ENCODE results near the gene RBP4. TPM values are rescaled to one million over a fixed set of nuclear protein-coding genes. Genes with fewer than 3 reads are reported as not detected.
A peak's percentile ranks its signal among the peaks of the same experiment; 100 is the strongest.

RBP4 gene
- polyA plus RNA-seq, 2 of the 4 experiments (the other 2 are of a cell fraction) = 6.0 to 8.2 TPM

GRCh38 chr10:93579089-93579488 lies 21.9 kb downstream of the RBP4 start (continued):
- TF ChIP-seq JUN (IDR thresholded peaks at IDR 0.05) (0 out of 5 replicates have a peak, but pooled peaks of 1 of the 2 experiments have one; percentile 18), RAD21 (conservative IDR thresholded peaks at IDR 0.05 in 1 of 2, IDR thresholded peaks at IDR 0.05 in 1 of 2) (no peak), PHF8 (IDR thresholded peaks at IDR 0.05; ENCODE audit: borderline replicate concordance, low read depth) (no peak), KDM1A (IDR thresholded peaks at IDR 0.05; ENCODE audit: low read depth) (0 out of 2 replicates have a peak, but pooled peaks have one; percentile 20), RCOR1 (IDR thresholded peaks at IDR 0.05; ENCODE audit: low read depth, low read length) (no peak), BHLHE40 (IDR thresholded peaks at IDR 0.05; ENCODE audit: low read depth, low read length) (no peak), ELK1 (IDR thresholded peaks at IDR 0.05; ENCODE audit: low read depth, low read length) (no peak), ZNF302 (CRISPR knock-in tag; IDR thresholded peaks at IDR 0.05) (no peak), HMGXB4 (CRISPR knock-in tag; IDR thresholded peaks at IDR 0.05; ENCODE audit: borderline replicate concordance) (no peak), SMC3 (IDR thresholded peaks at IDR 0.05) (no peak), RFX5 (IDR thresholded peaks at IDR 0.05) (no peak), CBX8 (IDR thresholded peaks at IDR 0.05) (no peak), POLR2A (IDR thresholded peaks at IDR 0.05; ENCODE audit: low read length) (no peak), FOSL2 (IDR thresholded peaks at IDR 0.05) (peak; percentile 49; the same call in 1 of the 2 replicates), FOSL2 (CRISPR knock-in tag; IDR thresholded peaks at IDR 0.05) (peak; percentile 22; the same call in 1 of the 2 replicates), HDAC2 (IDR thresholded peaks at IDR 0.05) (no peak), MAX (IDR thresholded peaks at IDR 0.05) (peak; percentile 42; the same call in 1 of the 2 replicates), ZC3H11A (IDR thresholded peaks at IDR 0.05) (no peak)

- no peak for FAIRE-seq
- no peak for TF ChIP-seq CHD2 (IDR thresholded peaks at IDR 0.05; ENCODE audit: low read length, partially characterized antibody)
- TF ChIP-seq CBX2 (IDR thresholded peaks at IDR 0.05; ENCODE audit: borderline replicate concordance, low read depth) = no peak
- no peak for TF ChIP-seq GATA3 (IDR thresholded peaks at IDR 0.05; ENCODE audit: borderline replicate concordance)
- TF ChIP-seq USF2 (IDR thresholded peaks at IDR 0.05) = no peak
- TF ChIP-seq EHMT2 (IDR thresholded peaks at IDR 0.05; ENCODE audit: low read depth) = no peak
- TF ChIP-seq BCL3 (IDR thresholded peaks at IDR 0.05) = no peak
- TF ChIP-seq TFCP2L1 (CRISPR knock-in tag; IDR thresholded peaks at IDR 0.05) = no peak
- no peak for DNase-seq (ENCODE audit: low read depth in 1 of 2, low spot score in 1 of 2)
- peaks cover 22% of the 10 kb centered on the region for H3K4me1 ChIP-seq
- 87% methylated on average over 3 of the region's 3 CpGs for WGBS (ENCODE audit: missing lambda C conversion rate)
- H3K9me3 ChIP-seq = peaks cover 7% of the 10 kb centered on the region; the same call in 1 of the 3 replicates
- H3K27ac ChIP-seq = peak overlapping the region in 1 of 2 experiments; percentile 49; a peak in 1 of 6 replicates
- ChIA-PET POLR2A (no interaction called here), CTCF (interaction anchor here (0.6 to 2.3 kb wide), 4 partner anchors 12 to 103 kb away, joined by 3 to 7 read pairs (median 3); no protein-coding TSS in a partner anchor)
- peak overlapping the region; percentile 13; the same call in 1 of the 3 replicates for H3K4me2 ChIP-seq
- H3K4me3 ChIP-seq = no peak overlapping the region
- no peak for ATAC-seq
Measured at GRCh38 chr10:93577565-93577964, 23.5 kb downstream of the RBP4 start.

Measured in A549 (cell line).